ENCODE measurements around the gene ZNF540.
"Not testable (repeated sequence)": the region's sequence is repeated elsewhere in the genome, so short reads cannot be mapped to it uniquely, and the experiment has no call there.

Gene ZNF540

GRCh38 chr19:37655301-37655688 is 60.6 kb downstream of the ZNF540 start, which contains the start of gene ZFP30:
Gene ZFP30, minus strand, starts transcription at chr19:37655465. Its CDS starts 7,643 bp downstream, at chr19:37647822.
- no peak for TF ChIP-seq CTCF (IDR thresholded peaks at IDR 0.05; ENCODE audit: low read depth, low read length, missing control alignments)
- DNase-seq (ENCODE audit: low read depth) = peak; percentile 40

GRCh38 chr19:37655689-37656371 is 61.2 kb downstream of the ZNF540 start:
- peak; percentile 50 for DNase-seq (ENCODE audit: low read depth)
- H3K4me3 ChIP-seq (ENCODE audit: low read depth, low read length) = peak overlapping the region; percentile 85

More at GRCh38 chr19:37655301-37655688, 60.6 kb downstream of the ZNF540 start, which contains the start of gene ZFP30:
- peak within 1 kb of the TSS; percentile 85 for H3K4me3 ChIP-seq (ENCODE audit: low read depth, low read length)

GRCh38 chr19:37657157-37657556 is 62.5 kb downstream of the ZNF540 start:
- DNase-seq (ENCODE audit: low read depth); H3K4me3 ChIP-seq (ENCODE audit: low read depth, low read length): not testable (repeated sequence)

More at GRCh38 chr19:37655689-37656371, 61.2 kb downstream of the ZNF540 start:
- no peak for TF ChIP-seq CTCF (IDR thresholded peaks at IDR 0.05; ENCODE audit: low read depth, low read length, missing control alignments)
